Fibroblast of lung (primary cell): ENCODE results near the gene CHIT1.

Source experiments
- CTCF ChIP-seq, 2 donors: IDR thresholded peaks in 1 of 2; conservative IDR thresholded peaks in 1 of 2; 1 replicate in 1 of 2; 2 replicates in 1 of 2; pipeline ENCODE4 v1.5.1; 2011 to 2012; ENCODE audit warnings: low read length in 2 of 2, control low read depth in 1 of 2, inconsistent platforms in 1 of 2, low read depth in 1 of 2, mild to moderate bottlenecking in 1 of 2
- EZH2 ChIP-seq: IDR thresholded peaks from 2 replicates; pipeline ENCODE4 v1.5.1; 2012; ENCODE audit warnings: low read length, control low read depth, mild to moderate bottlenecking; ENCODE audit errors: missing control alignments

- TF ChIP-seq CTCF (conservative IDR thresholded peaks at IDR 0.05 in 1 of 2, IDR thresholded peaks at IDR 0.05 in 1 of 2; ENCODE audit: low read depth in 1 of 2, low read length in 2 of 2) (no peak), EZH2 (no peak)
Observed at GRCh38 chr1:203274603-203275381, 45.3 kb upstream of the CHIT1 start.
